ENCODE data around the gene LRRC28. TPM values are rescaled to one million over a fixed set of nuclear protein-coding genes. Genes with fewer than 3 reads are reported as not detected.

LRRC28 gene
- total and polyA plus RNA-seq, 9 of the 15 experiments (the other 6 are each of a cell fraction or from before 2014, with no cell fraction given): 5.5 to 17.4 (median 7.9) TPM

DNA sequence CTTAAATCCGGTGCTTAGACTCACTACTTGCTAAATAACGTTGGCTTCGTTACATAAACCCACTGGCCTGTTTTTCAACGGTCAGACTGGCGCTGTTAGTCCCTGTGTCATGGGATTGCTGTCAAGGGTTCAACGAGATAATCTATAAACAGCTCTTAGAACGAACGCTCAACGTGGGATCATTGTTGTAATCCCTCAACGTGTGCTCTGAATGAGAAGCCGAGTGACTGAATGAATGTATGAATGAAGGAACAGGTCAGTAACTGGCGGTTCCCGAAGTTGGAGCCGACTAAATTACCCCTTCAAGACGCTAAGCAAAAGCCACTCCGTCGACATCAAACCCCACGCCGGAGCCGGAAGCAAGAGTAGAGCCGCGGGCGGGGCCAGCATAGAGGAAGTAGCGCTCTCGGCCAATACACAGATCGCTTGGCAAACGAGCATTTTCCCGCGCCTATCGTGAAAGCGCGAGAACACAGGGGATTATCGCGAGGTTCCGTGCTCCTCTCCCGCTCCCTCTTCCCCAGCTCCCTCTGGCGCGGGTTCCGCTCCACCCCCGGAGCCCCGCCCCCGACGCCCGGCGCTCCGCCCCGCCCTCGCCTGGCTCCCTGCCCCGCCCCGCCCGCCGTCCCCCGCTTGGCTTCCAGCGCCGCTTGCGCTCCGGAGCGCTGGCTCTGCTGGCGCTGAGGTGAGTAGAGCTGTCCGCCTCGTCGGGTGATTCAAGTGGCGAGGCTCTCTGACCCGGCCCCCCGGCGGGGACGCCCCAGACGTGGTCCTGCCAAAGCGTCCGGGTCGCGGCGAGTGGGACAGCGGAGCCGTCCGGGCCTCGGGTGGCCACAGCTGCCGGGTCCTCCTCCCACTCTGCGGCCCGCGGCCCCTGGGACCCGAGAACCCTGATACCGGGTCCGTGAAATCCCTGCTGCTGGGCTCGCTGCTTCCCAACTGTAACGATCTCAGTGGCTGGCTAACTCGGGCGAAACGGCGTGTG lies at the start of gene LRRC28 (continued):
- TF ChIP-seq, protein P1, sequence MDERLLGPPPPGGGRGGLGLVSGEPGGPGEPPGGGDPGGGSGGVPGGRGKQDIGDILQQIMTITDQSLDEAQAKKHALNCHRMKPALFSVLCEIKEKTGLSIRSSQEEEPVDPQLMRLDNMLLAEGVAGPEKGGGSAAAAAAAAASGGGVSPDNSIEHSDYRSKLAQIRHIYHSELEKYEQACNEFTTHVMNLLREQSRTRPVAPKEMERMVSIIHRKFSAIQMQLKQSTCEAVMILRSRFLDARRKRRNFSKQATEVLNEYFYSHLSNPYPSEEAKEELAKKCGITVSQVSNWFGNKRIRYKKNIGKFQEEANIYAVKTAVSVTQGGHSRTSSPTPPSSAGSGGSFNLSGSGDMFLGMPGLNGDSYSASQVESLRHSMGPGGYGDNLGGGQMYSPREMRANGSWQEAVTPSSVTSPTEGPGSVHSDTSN (CRISPR knock-in tag; IDR thresholded peaks at IDR 0.05; ENCODE audit: low read depth): no peak
- TF ChIP-seq, protein P1 (tag; conservative IDR thresholded peaks at IDR 0.05; ENCODE audit: low read depth): peak; percentile 67
- TF ChIP-seq BDP1 (IDR thresholded peaks at IDR 0.05; ENCODE audit: insufficient read depth, insufficient read length) (no peak), HDGF (IDR thresholded peaks at IDR 0.05) (no peak), FOXK1 (CRISPR knock-in tag; IDR thresholded peaks at IDR 0.05; ENCODE audit: borderline replicate concordance) (no peak), MEF2D (tag; conservative IDR thresholded peaks at IDR 0.05; ENCODE audit: low read depth) (no peak), SLC30A9 (CRISPR knock-in tag; IDR thresholded peaks at IDR 0.05) (no peak), ERF (CRISPR knock-in tag; IDR thresholded peaks at IDR 0.05) (0 out of 2 replicates have a peak, but pooled peaks have one; percentile 68), ZNF551 (CRISPR knock-in tag; IDR thresholded peaks at IDR 0.05) (no peak), FOXP1 (CRISPR knock-in tag; IDR thresholded peaks at IDR 0.05) (no peak), RB1 (IDR thresholded peaks at IDR 0.05; ENCODE audit: low read depth) (peak; percentile 46), LEF1 (IDR thresholded peaks at IDR 0.05) (no peak), U2AF2 (optimal IDR thresholded peaks at IDR 0.05; ENCODE audit: low read depth, low read length) (no peak), HSF4 (CRISPR knock-in tag; IDR thresholded peaks at IDR 0.05; ENCODE audit: borderline replicate concordance) (no peak), ZBTB2 (IDR thresholded peaks at IDR 0.05) (no peak)
- TF ChIP-seq, protein P2, sequence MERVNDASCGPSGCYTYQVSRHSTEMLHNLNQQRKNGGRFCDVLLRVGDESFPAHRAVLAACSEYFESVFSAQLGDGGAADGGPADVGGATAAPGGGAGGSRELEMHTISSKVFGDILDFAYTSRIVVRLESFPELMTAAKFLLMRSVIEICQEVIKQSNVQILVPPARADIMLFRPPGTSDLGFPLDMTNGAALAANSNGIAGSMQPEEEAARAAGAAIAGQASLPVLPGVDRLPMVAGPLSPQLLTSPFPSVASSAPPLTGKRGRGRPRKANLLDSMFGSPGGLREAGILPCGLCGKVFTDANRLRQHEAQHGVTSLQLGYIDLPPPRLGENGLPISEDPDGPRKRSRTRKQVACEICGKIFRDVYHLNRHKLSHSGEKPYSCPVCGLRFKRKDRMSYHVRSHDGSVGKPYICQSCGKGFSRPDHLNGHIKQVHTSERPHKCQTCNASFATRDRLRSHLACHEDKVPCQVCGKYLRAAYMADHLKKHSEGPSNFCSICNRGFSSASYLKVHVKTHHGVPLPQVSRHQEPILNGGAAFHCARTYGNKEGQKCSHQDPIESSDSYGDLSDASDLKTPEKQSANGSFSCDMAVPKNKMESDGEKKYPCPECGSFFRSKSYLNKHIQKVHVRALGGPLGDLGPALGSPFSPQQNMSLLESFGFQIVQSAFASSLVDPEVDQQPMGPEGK (CRISPR knock-in tag; IDR thresholded peaks at IDR 0.05; ENCODE audit: borderline replicate concordance): no peak

Measured in K562 (cell line).